Stomach (tissue), 4 donors: Measurements from ENCODE around the gene CRB2.

Experiments
- POLR2AphosphoS5 ChIP-seq, 3 donors: sonication (generic); formaldehyde crosslinking; IDR thresholded peaks; one replicate each; pipeline ENCODE4 v1.6.1; 2016; ENCODE audit warnings: antibody characterized with exemption in 3 of 3
- TF ChIP-seq, protein P1 (sequence below), 7 experiments: fragments of 450-650 bp in 4 of 7; fragments of 200-600 bp in 3 of 7; sonication (generic) in 3 of 7; IDR thresholded peaks; one replicate each; pipeline ENCODE4 v1.5.1; 2016 to 2019; ENCODE audit warnings: antibody characterized with exemption in 7 of 7, control low read depth in 2 of 7, mild to moderate bottlenecking in 1 of 7

- TF ChIP-seq, protein P1, sequence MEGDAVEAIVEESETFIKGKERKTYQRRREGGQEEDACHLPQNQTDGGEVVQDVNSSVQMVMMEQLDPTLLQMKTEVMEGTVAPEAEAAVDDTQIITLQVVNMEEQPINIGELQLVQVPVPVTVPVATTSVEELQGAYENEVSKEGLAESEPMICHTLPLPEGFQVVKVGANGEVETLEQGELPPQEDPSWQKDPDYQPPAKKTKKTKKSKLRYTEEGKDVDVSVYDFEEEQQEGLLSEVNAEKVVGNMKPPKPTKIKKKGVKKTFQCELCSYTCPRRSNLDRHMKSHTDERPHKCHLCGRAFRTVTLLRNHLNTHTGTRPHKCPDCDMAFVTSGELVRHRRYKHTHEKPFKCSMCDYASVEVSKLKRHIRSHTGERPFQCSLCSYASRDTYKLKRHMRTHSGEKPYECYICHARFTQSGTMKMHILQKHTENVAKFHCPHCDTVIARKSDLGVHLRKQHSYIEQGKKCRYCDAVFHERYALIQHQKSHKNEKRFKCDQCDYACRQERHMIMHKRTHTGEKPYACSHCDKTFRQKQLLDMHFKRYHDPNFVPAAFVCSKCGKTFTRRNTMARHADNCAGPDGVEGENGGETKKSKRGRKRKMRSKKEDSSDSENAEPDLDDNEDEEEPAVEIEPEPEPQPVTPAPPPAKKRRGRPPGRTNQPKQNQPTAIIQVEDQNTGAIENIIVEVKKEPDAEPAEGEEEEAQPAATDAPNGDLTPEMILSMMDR (IDR thresholded peaks at IDR 0.05): peak in 2 of 7 experiments; percentile 7 to 8
- no peak for TF ChIP-seq POLR2AphosphoS5 (IDR thresholded peaks at IDR 0.05)
Observed at GRCh38 chr9:123399803-123400378, 43.9 kb downstream of the CRB2 start.
